GM12872 (cell line): Measurements from ENCODE around the gene SERINC3.

Experiments used
- CTCF ChIP-seq: IDR thresholded peaks from 3 replicates; pipeline ENCODE4 v1.5.1; 2011; ENCODE audit warnings: low read depth, mild to moderate bottlenecking, low read length, moderate library complexity; ENCODE audit not compliant: insufficient read depth

Gene SERINC3

GRCh38 chr20:44521484-44522481, at the start of gene SERINC3:
TSS of gene SERINC3 (minus strand) at chr20:44522070. CDS start at chr20:44521951, 119 bp downstream.
- TF ChIP-seq CTCF: no peak

- TF ChIP-seq CTCF: no peak
Measured at GRCh38 chr20:44571362-44571988, 49.6 kb upstream of the SERINC3 start.

- TF ChIP-seq CTCF: no peak
Measured at GRCh38 chr20:44570367-44570766, 48.5 kb upstream of the SERINC3 start.

GRCh38 chr20:44566811-44567210, 44.9 kb upstream of the SERINC3 start:
- TF ChIP-seq CTCF: no peak

- no peak for TF ChIP-seq CTCF
Measured at GRCh38 chr20:44566018-44566417, 44.1 kb upstream of the SERINC3 start.

GRCh38 chr20:44561876-44562275, 40.0 kb upstream of the SERINC3 start:
- no peak for TF ChIP-seq CTCF

GRCh38 chr20:44560229-44560628, 38.4 kb upstream of the SERINC3 start:
- no peak for TF ChIP-seq CTCF
